Endodermal cell (in vitro differentiated cells): ENCODE results near the gene VAMP5. TPM values are rescaled to one million over a fixed set of nuclear protein-coding genes. Genes with fewer than 3 reads are reported as not detected.

ENCODE experiments used
- DNase-seq: peaks from one replicate; pipeline ENCODE4 v3.0.0-alpha.2; 2017
- H3K27ac ChIP-seq: 2 replicates; pipeline ENCODE4 v1.5.1; 2013; ENCODE audit warnings: mild to moderate bottlenecking, low read depth, low read length, moderate library complexity
- H3K27me3 ChIP-seq: 2 replicates; pipeline ENCODE4 v1.6.1; 2013; ENCODE audit warnings: mild to moderate bottlenecking, low read length, moderate library complexity; ENCODE audit not compliant: insufficient read depth, control insufficient read depth, poor library complexity, severe bottlenecking
- H3K36me3 ChIP-seq: 2 replicates; pipeline ENCODE4 v1.7.0; 2013; ENCODE audit warnings: mild to moderate bottlenecking, low read length, moderate library complexity; ENCODE audit not compliant: control insufficient read depth, insufficient read depth
- H3K4me1 ChIP-seq: one replicate; pipeline ENCODE4 v1.7.0; 2013; ENCODE audit warnings: low read length; ENCODE audit not compliant: control insufficient read depth, insufficient read depth
- H3K4me3 ChIP-seq: 2 replicates; pipeline ENCODE4 v1.5.1; 2013; ENCODE audit warnings: mild to moderate bottlenecking, low read length, moderate library complexity
- H3K9ac ChIP-seq: 2 replicates; pipeline ENCODE4 v1.6.1; 2013; ENCODE audit warnings: mild to moderate bottlenecking, low read length, moderate library complexity; ENCODE audit not compliant: poor library complexity, severe bottlenecking; ENCODE audit errors: extremely low read depth
- H3K9me3 ChIP-seq: 2 replicates; pipeline ENCODE4 v1.6.1; 2013; ENCODE audit warnings: mild to moderate bottlenecking, low read length, moderate library complexity; ENCODE audit not compliant: control insufficient read depth
- H3K27ac Mint-ChIP-seq: 2 replicates; pipeline ENCODE4 v1.8.0; 2020; ENCODE audit warnings: mixed read lengths
- H3K27me3 Mint-ChIP-seq: 2 replicates; pipeline ENCODE4 v1.8.0; 2021; ENCODE audit warnings: mild to moderate bottlenecking, mixed read lengths; ENCODE audit not compliant: insufficient read depth
- H3K36me3 Mint-ChIP-seq: 2 replicates; pipeline ENCODE4 v1.8.0; 2020; ENCODE audit warnings: low read depth, mixed read lengths
- H3K4me1 Mint-ChIP-seq: 2 replicates; pipeline ENCODE4 v1.8.0; 2020; ENCODE audit warnings: mixed read lengths
- H3K4me3 Mint-ChIP-seq: 2 replicates; pipeline ENCODE4 v1.8.0; 2020; ENCODE audit warnings: mild to moderate bottlenecking, moderate library complexity, mixed read lengths
- H3K9me3 Mint-ChIP-seq: 2 replicates; pipeline ENCODE4 v1.8.0; 2020; ENCODE audit warnings: mild to moderate bottlenecking, mixed read lengths
- WGBS, 2 experiments: methylation state at CpG; one replicate each; pipeline versions ENCODE4 v1.1.5 to v1.1.7; 2013; ENCODE audit warnings: missing lambda C conversion rate in 2 of 2, mixed read lengths in 1 of 2; ENCODE audit not compliant: insufficient coverage in 1 of 2, insufficient read length in 1 of 2; 5-methylcytosine and 5-hydroxymethylcytosine counted together
- total RNA-seq, 2 donors: library from RNA; stranded (reverse); fragmentation: NEBNext Ultra II Directional in 1 of 2; extraction: Animal tissue kit (Norgen Biotek cat#: 25700) in 1 of 2; gene quantifications; 2 replicates in 1 of 2; 3 replicates in 1 of 2; pipeline ENCODE4 v1.2.1, GENCODE V29; 2021
- TF ChIP-seq, protein P1 (sequence below): fragments of 200-600 bp; sonication (generic); conservative IDR thresholded peaks from 2 replicates; pipeline ENCODE4 v1.5.0; 2021; ENCODE audit warnings: antibody characterized with exemption, mild to moderate bottlenecking

Gene VAMP5
- total RNA-seq, 2 donors from 2014 or later: 6.3 to 13.9 TPM

DNA sequence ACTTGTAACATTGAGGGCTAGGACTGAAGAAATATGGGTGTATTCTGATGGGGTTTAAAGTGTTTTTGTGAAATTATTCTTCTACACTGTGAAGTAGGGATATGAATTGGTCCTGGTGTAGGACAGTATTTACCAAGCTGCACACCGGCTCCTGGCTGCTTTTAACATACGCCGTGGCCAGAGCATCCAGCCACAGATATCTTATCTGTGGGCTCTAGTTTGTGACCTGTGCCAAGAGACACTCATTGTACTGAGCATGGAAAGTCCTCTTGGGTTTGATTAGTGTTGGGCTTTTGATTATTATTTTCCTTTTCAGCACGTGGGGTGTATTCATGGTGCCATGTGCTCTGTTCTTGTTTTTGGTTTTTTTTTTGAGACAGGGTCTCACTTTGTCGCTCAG is 39.8 kb downstream of the VAMP5 start:
- H3K4me1 ChIP-seq: no peaks in the 10 kb centered on the region
- peaks cover 90% of the 10 kb centered on the region for H3K36me3 ChIP-seq
- no peak for DNase-seq
- 97 to 98% methylated on average over 5 of the region's 5 CpGs for WGBS, 2 experiments
- H3K4me3 Mint-ChIP-seq: no peak overlapping the region
- H3K9me3 Mint-ChIP-seq: no peaks in the 10 kb centered on the region
- TF ChIP-seq, protein P1, sequence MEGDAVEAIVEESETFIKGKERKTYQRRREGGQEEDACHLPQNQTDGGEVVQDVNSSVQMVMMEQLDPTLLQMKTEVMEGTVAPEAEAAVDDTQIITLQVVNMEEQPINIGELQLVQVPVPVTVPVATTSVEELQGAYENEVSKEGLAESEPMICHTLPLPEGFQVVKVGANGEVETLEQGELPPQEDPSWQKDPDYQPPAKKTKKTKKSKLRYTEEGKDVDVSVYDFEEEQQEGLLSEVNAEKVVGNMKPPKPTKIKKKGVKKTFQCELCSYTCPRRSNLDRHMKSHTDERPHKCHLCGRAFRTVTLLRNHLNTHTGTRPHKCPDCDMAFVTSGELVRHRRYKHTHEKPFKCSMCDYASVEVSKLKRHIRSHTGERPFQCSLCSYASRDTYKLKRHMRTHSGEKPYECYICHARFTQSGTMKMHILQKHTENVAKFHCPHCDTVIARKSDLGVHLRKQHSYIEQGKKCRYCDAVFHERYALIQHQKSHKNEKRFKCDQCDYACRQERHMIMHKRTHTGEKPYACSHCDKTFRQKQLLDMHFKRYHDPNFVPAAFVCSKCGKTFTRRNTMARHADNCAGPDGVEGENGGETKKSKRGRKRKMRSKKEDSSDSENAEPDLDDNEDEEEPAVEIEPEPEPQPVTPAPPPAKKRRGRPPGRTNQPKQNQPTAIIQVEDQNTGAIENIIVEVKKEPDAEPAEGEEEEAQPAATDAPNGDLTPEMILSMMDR: no peak
- H3K9ac ChIP-seq: no peak overlapping the region
- H3K27me3 Mint-ChIP-seq: no peaks in the 10 kb centered on the region
- no peak overlapping the region for H3K27ac Mint-ChIP-seq
- H3K9me3 ChIP-seq: no peaks in the 10 kb centered on the region
- no peak overlapping the region for H3K27ac ChIP-seq
- peaks cover 74% of the 10 kb centered on the region for H3K36me3 Mint-ChIP-seq
- no peaks in the 10 kb centered on the region for H3K27me3 ChIP-seq
- H3K4me1 Mint-ChIP-seq: no peaks in the 10 kb centered on the region
- H3K4me3 ChIP-seq: no peak overlapping the region

DNA sequence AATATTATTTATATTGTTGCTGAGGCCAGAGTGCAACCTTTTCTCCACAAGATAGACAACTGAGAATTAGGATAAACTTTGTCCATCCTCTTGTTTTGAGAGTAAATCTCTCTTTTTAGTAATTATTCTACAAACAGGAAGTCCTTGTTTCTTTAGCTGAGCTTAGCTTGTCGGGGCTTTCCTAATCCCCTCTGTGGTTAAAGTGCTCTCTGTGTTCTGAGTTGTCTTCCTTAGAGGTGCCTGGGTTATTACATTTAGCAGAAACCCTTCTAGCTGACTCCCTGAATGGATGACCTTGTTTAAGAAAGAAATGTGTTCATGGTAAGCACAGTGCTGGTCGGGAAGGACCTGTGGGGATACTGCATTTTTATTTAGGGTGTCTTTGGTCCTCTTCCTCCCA is 44.4 kb downstream of the VAMP5 start:
- no peaks in the 10 kb centered on the region for H3K9me3 Mint-ChIP-seq
- no peaks in the 10 kb centered on the region for H3K4me1 ChIP-seq
- H3K4me3 Mint-ChIP-seq: no peak overlapping the region
- H3K27me3 ChIP-seq: no peaks in the 10 kb centered on the region
- H3K36me3 ChIP-seq: peaks cover 89% of the 10 kb centered on the region
- peaks cover 89% of the 10 kb centered on the region for H3K36me3 Mint-ChIP-seq
- TF ChIP-seq, protein P1: no peak
- H3K27ac ChIP-seq: no peak overlapping the region
- H3K9me3 ChIP-seq: no peaks in the 10 kb centered on the region
- no peak overlapping the region for H3K9ac ChIP-seq
- H3K4me3 ChIP-seq: no peak overlapping the region
- H3K4me1 Mint-ChIP-seq: no peaks in the 10 kb centered on the region
- no peaks in the 10 kb centered on the region for H3K27me3 Mint-ChIP-seq
- no peak overlapping the region for H3K27ac Mint-ChIP-seq
- WGBS, 2 experiments: 98 to 100% methylated on average over 2 of the region's 2 CpGs
- no peak for DNase-seq

DNA sequence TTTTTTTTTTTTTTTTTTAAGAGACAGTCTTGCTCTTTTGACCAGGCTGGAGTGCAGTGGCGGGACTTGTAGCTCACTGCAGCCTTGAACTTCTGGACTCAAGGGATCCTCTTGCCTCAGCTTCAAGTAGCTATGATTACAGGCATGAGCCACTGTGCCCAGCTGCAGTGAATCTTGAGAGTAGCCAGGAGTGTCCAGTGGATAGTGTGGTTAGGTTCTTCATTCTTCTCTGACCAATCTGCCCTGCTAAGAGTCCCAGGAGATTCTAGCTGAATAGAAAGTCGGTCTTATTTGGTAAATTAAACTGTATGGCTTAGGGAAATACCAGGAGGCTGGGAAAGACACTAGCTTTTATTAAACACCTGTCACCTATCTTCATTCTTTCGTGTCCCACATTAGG is 47.1 kb downstream of the VAMP5 start:
- Histone ChIP-seq H3K27ac (no peak overlapping the region), H3K4me1 (no peaks in the 10 kb centered on the region), H3K27me3 (no peaks in the 10 kb centered on the region), H3K9ac (no peak overlapping the region), H3K4me3 (no peak overlapping the region), H3K9me3 (no peaks in the 10 kb centered on the region), H3K36me3 (peaks cover 84% of the 10 kb centered on the region)
- Mint-ChIP-seq H3K4me3 (no peak overlapping the region), H3K27me3 (no peaks in the 10 kb centered on the region), H3K4me1 (no peaks in the 10 kb centered on the region), H3K9me3 (no peaks in the 10 kb centered on the region), H3K36me3 (peaks cover 83% of the 10 kb centered on the region), H3K27ac (no peak overlapping the region)
- 100% methylated on average over 3 of the region's 3 CpGs; no CpG with 5 or more reads in 1 of the 2 experiments for WGBS, 2 experiments
- DNase-seq: no peak
- TF ChIP-seq, protein P1: no peak
